OCI-LY3 (cell line): ENCODE data around the gene GRPR.

Source experiments
- H2AFZ ChIP-seq: fragments of 200-600, 300-600 bp; shearing (Covaris generic); 2 replicates; pipeline ENCODE4 v1.6.0; 2014; ENCODE audit warnings: antibody characterized with exemption, low read depth, low read length
- H3K27ac ChIP-seq: fragments of 200-600, 300-600 bp; sonication (generic); 2 replicates; pipeline ENCODE4 v1.5.1; 2014; ENCODE audit warnings: mild to moderate bottlenecking, low read length, moderate library complexity, mixed read lengths
- H3K27me3 ChIP-seq: fragments of 200-600, 300-600 bp; sonication (generic); 2 replicates; pipeline ENCODE4 v1.6.1; 2014; ENCODE audit warnings: low read depth, low read length, mixed read lengths
- H3K36me3 ChIP-seq: fragments of 200-600, 300-600 bp; sonication (generic); replicated peaks from 2 replicates; pipeline ENCODE3; 2014; ENCODE audit warnings: low read depth, low read length, mixed read lengths
- H3K4me1 ChIP-seq: fragments of 300-600, 200-600 bp; sonication (generic); 2 replicates; pipeline ENCODE4 v1.6.1; 2014; ENCODE audit warnings: low read length, mixed read lengths
- H3K4me2 ChIP-seq: fragments of 200-600, 300-600 bp; sonication (generic); 2 replicates; pipeline ENCODE4 v1.6.1; 2014; ENCODE audit warnings: low read length, mixed read lengths
- H3K4me3 ChIP-seq: fragments of 300-600, 200-600 bp; sonication (generic); 2 replicates; pipeline ENCODE4 v1.5.1; 2014; ENCODE audit warnings: antibody characterized with exemption, mild to moderate bottlenecking, low read length, moderate library complexity
- H3K79me2 ChIP-seq: fragments of 300-600, 200-600 bp; shearing (Covaris generic); 2 replicates; pipeline ENCODE4 v1.6.1; 2014; ENCODE audit warnings: mild to moderate bottlenecking, low read length, mixed read lengths
- H3K9ac ChIP-seq: fragments of 300-600, 200-600 bp; shearing (Covaris generic); 2 replicates; pipeline ENCODE4 v1.6.0; 2014; ENCODE audit warnings: mild to moderate bottlenecking, low read length, moderate library complexity
- H3K9me3 ChIP-seq: fragments of 200-600, 300-600 bp; shearing (Covaris generic); 2 replicates; pipeline ENCODE4 v1.6.1; 2014; ENCODE audit warnings: low read length, mixed read lengths; ENCODE audit not compliant: insufficient read depth
- H4K20me1 ChIP-seq: fragments of 200-600, 300-600 bp; sonication (generic); 2 replicates; pipeline ENCODE4 v1.6.1; 2016; ENCODE audit warnings: low read length, mixed read lengths; ENCODE audit not compliant: insufficient read depth
- CTCF ChIP-seq: fragments of 200-600, 300-600 bp; sonication (generic); IDR thresholded peaks from 2 replicates; pipeline ENCODE4 v1.5.1; 2014; ENCODE audit warnings: antibody characterized with exemption, low read length, low read depth
- EZH2phosphoT487 ChIP-seq: fragments of 200-600 bp; shearing (Covaris generic); IDR thresholded peaks from 2 replicates; pipeline ENCODE4 v1.6.1; 2018; ENCODE audit warnings: antibody characterized with exemption, mixed run types, low read depth

GRPR gene

GRCh38 chrX:16134936-16135335 lies 11.6 kb downstream of the GRPR start:
- no peaks in the 10 kb centered on the region for H3K9me3 ChIP-seq
- no peak overlapping the region for H3K9ac ChIP-seq
- no peak overlapping the region for H2AFZ ChIP-seq
- no peaks in the 10 kb centered on the region for H3K79me2 ChIP-seq
- peaks cover 23% of the 10 kb centered on the region for H3K4me1 ChIP-seq
- H3K4me3 ChIP-seq, result no peak overlapping the region
- TF ChIP-seq EZH2phosphoT487, result no peak
- H4K20me1 ChIP-seq, result peaks cover 8% of the 10 kb centered on the region; the same call in 1 of the 2 replicates
- no peak overlapping the region for H3K27ac ChIP-seq
- no peaks in the 10 kb centered on the region for H3K36me3 ChIP-seq
- H3K27me3 ChIP-seq, result peaks cover 81% of the 10 kb centered on the region
- no peak overlapping the region for H3K4me2 ChIP-seq

- Histone ChIP-seq H3K4me2 (no peak overlapping the region), H3K27ac (no peak overlapping the region), H3K79me2 (no peaks in the 10 kb centered on the region), H3K4me3 (no peak overlapping the region), H4K20me1 (peaks cover 8% of the 10 kb centered on the region; the same call in 1 of the 2 replicates), H3K9me3 (no peaks in the 10 kb centered on the region), H3K9ac (no peak overlapping the region), H3K36me3 (no peaks in the 10 kb centered on the region), H3K27me3 (peaks cover 79% of the 10 kb centered on the region), H3K4me1 (peaks cover 23% of the 10 kb centered on the region), H2AFZ (no peak overlapping the region)
- no peak for TF ChIP-seq EZH2phosphoT487
- TF ChIP-seq CTCF, result no peak
These were observed 12.7 kb downstream of the GRPR start for GRCh38 chrX:16136080-16136479.

- Histone ChIP-seq H3K4me1 (peaks cover 23% of the 10 kb centered on the region), H3K9ac (no peak overlapping the region), H3K27ac (no peak overlapping the region; the same call in 1 of the 2 replicates), H3K4me3 (peak overlapping the region; percentile 31; the same call in 1 of the 2 replicates), H3K36me3 (no peaks in the 10 kb centered on the region), H3K27me3 (peaks cover 65% of the 10 kb centered on the region), H3K4me2 (peak overlapping the region; percentile 56), H4K20me1 (peaks cover 8% of the 10 kb centered on the region; the same call in 1 of the 2 replicates), H3K9me3 (no peaks in the 10 kb centered on the region), H2AFZ (no peak overlapping the region), H3K79me2 (no peaks in the 10 kb centered on the region)
- no peak for TF ChIP-seq EZH2phosphoT487
- no peak for TF ChIP-seq CTCF
These were observed 14.2 kb downstream of the GRPR start for GRCh38 chrX:16137416-16138107.

GRCh38 chrX:16138108-16138427 lies 14.7 kb downstream of the GRPR start:
- peak overlapping the region; percentile 31; the same call in 1 of the 2 replicates for H3K4me3 ChIP-seq
- H2AFZ ChIP-seq, result no peak overlapping the region
- H3K4me1 ChIP-seq, result peaks cover 23% of the 10 kb centered on the region
- no peak overlapping the region for H3K27ac ChIP-seq
- H3K36me3 ChIP-seq, result no peaks in the 10 kb centered on the region
- H3K27me3 ChIP-seq, result peaks cover 65% of the 10 kb centered on the region
- TF ChIP-seq CTCF (peak; percentile 59), EZH2phosphoT487 (no peak)
- peaks cover 8% of the 10 kb centered on the region; the same call in 1 of the 2 replicates for H4K20me1 ChIP-seq
- peak overlapping the region; percentile 56 for H3K4me2 ChIP-seq
- no peaks in the 10 kb centered on the region for H3K9me3 ChIP-seq
- no peaks in the 10 kb centered on the region for H3K79me2 ChIP-seq
- no peak overlapping the region for H3K9ac ChIP-seq
